HepG2 (cell line): ENCODE results near the gene FIBP. TPM values are rescaled to one million over a fixed set of nuclear protein-coding genes. Genes with fewer than 3 reads are reported as not detected.

ENCODE experiments used
- ARNT2 ChIP-seq: sonication (generic); formaldehyde crosslinking; IDR thresholded peaks from 2 replicates; pipeline ENCODE4 v1.8.0; 2022; ENCODE audit warnings: mild to moderate bottlenecking, low read depth, missing genetic modification reagents, moderate library complexity
- DDIT3 ChIP-seq: sonication (generic); formaldehyde crosslinking; IDR thresholded peaks from 2 replicates; pipeline ENCODE4 v1.4.0; 2020; ENCODE audit warnings: mild to moderate bottlenecking, missing genetic modification reagents
- IRF9 ChIP-seq: sonication (generic); formaldehyde crosslinking; IDR thresholded peaks from 2 replicates; pipeline ENCODE4 v1.8.0; 2022; ENCODE audit warnings: missing genetic modification reagents, mild to moderate bottlenecking, borderline replicate concordance
- NFIC ChIP-seq: IDR thresholded peaks from 2 replicates; pipeline ENCODE4 v1.6.1; 2012; ENCODE audit warnings: mild to moderate bottlenecking, low read length, inconsistent platforms
- NR2F6 ChIP-seq, 2 experiments: IDR thresholded peaks; 2 replicates each; pipeline ENCODE4 v1.6.1; 2016; ENCODE audit warnings: antibody characterized with exemption in 1 of 2, mild to moderate bottlenecking in 1 of 2
- PCBP2 ChIP-seq: fragments of 200-400 bp; formaldehyde crosslinking; optimal IDR thresholded peaks from 2 replicates; pipeline ENCODE3; 2018; ENCODE audit warnings: low read length, low read depth; ENCODE audit not compliant: poor library complexity, severe bottlenecking
- RBFOX2 ChIP-seq: fragments of 200-400 bp; formaldehyde crosslinking; IDR thresholded peaks from 2 replicates; pipeline ENCODE4 v1.6.1; 2017; ENCODE audit warnings: low read depth, mild to moderate bottlenecking, low read length
- TAF1 ChIP-seq: sonication (generic); formaldehyde crosslinking; IDR thresholded peaks from 2 replicates; pipeline ENCODE4 v1.4.0; 2020; ENCODE audit warnings: missing genetic modification reagents
- TFDP1 ChIP-seq: IDR thresholded peaks from 2 replicates; pipeline ENCODE4 v1.6.1; 2016; ENCODE audit warnings: missing compliant biosample characterization, missing genetic modification reagents, borderline replicate concordance
- U2AF1 ChIP-seq: fragments of 200-400 bp; formaldehyde crosslinking; optimal IDR thresholded peaks from 2 replicates; pipeline ENCODE3; 2017; ENCODE audit warnings: mild to moderate bottlenecking, low read depth, low read length
- UBTF ChIP-seq: sonication (generic); formaldehyde crosslinking; IDR thresholded peaks from 2 replicates; pipeline ENCODE4 v1.4.0; 2020; ENCODE audit warnings: mild to moderate bottlenecking, missing genetic modification reagents
- ZMYM2 ChIP-seq: sonication (generic); formaldehyde crosslinking; IDR thresholded peaks from 2 replicates; pipeline ENCODE4 v1.8.0; 2022; ENCODE audit warnings: mild to moderate bottlenecking, missing genetic modification reagents
- ZNF205 ChIP-seq: IDR thresholded peaks from 2 replicates; pipeline ENCODE4 v1.6.1; 2018; ENCODE audit warnings: missing biosample characterization, missing genetic modification reagents
- ZNF574 ChIP-seq: sonication (generic); formaldehyde crosslinking; IDR thresholded peaks from 2 replicates; pipeline ENCODE4 v1.4.0; 2020; ENCODE audit warnings: missing genetic modification reagents
- ZNF703 ChIP-seq: sonication (generic); formaldehyde crosslinking; IDR thresholded peaks from 2 replicates; pipeline ENCODE4 v1.5.1; 2020; ENCODE audit warnings: missing genetic modification reagents, mild to moderate bottlenecking, moderate library complexity, borderline replicate concordance
- ZNF800 ChIP-seq: sonication (generic); formaldehyde crosslinking; IDR thresholded peaks from 2 replicates; pipeline ENCODE4 v1.4.0; 2020; ENCODE audit warnings: missing genetic modification reagents
- polyA plus RNA-seq, 8 experiments: library from polyadenylated mRNA; depleted of rRNA in 3 of 8; stranded (reverse) in 7 of 8; unstranded in 1 of 8; fragments of >200 nt; fragmentation: Illumina TruSeq in 4 of 8; extraction: Trizol in 4 of 8; gene quantifications; 2 replicates each; pipeline versions ENCODE4 v1.2.1 to v1.2.3, GENCODE V29; 2011 to 2016; ENCODE audit warnings: low read depth in 4 of 8, missing spikeins in 1 of 8, mixed read lengths in 1 of 8; ENCODE audit not compliant: insufficient read depth in 1 of 8
- total RNA-seq, 5 experiments: library from RNA; depleted of rRNA; stranded (reverse); fragments of >200 nt; fragmentation: Illumina TruSeq; extraction: Trizol; gene quantifications; 2 replicates each; pipeline ENCODE4 v1.2.3, GENCODE V29; 2016; ENCODE audit warnings: low read depth in 1 of 5
- TF ChIP-seq, protein P1 (sequence below): sonication (generic); formaldehyde crosslinking; IDR thresholded peaks from 2 replicates; pipeline ENCODE4 v1.4.0; 2020; ENCODE audit warnings: mild to moderate bottlenecking, missing genetic modification reagents

Gene FIBP
- total and polyA plus RNA-seq, 2 of the 13 experiments (the other 11 are each of a cell fraction or from before 2014, with no cell fraction given), result 42.9 to 62.1 TPM

GRCh38 chr11:65891219-65892136 lies 3.2 kb upstream of the FIBP start (continued):
- 0 out of 2 replicates have a peak, but pooled peaks have one; percentile 38 for TF ChIP-seq ZMYM2 (CRISPR knock-in tag)
- no peak for TF ChIP-seq ARNT2
- TF ChIP-seq, protein P1, sequence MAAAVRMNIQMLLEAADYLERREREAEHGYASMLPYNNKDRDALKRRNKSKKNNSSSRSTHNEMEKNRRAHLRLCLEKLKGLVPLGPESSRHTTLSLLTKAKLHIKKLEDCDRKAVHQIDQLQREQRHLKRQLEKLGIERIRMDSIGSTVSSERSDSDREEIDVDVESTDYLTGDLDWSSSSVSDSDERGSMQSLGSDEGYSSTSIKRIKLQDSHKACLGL (CRISPR knock-in tag), result 0 out of 2 replicates have a peak, but pooled peaks have one; percentile 0
- peak; percentile 76 for TF ChIP-seq UBTF
- TF ChIP-seq TFDP1, result no peak
- no peak for TF ChIP-seq NFIC
- TF ChIP-seq DDIT3 (CRISPR knock-in tag), result no peak
- peak; percentile 16; the same call in 1 of the 2 replicates for TF ChIP-seq RBFOX2
- TF ChIP-seq IRF9 (CRISPR knock-in tag), result 0 out of 2 replicates have a peak, but pooled peaks have one; percentile 21
- peak; percentile 43; the same call in 1 of the 2 replicates for TF ChIP-seq ZNF574 (CRISPR knock-in tag)
- TF ChIP-seq NR2F6 (IDR thresholded peaks at IDR 0.05), result no peak
- TF ChIP-seq NR2F6 (CRISPR knock-in tag; IDR thresholded peaks at IDR 0.05), result 0 out of 2 replicates have a peak, but pooled peaks have one; percentile 25
- TF ChIP-seq ZNF800 (CRISPR knock-in tag), result no peak
- TF ChIP-seq ZNF205 (CRISPR knock-in tag), result peak; percentile 34
- TF ChIP-seq U2AF1, result peak; percentile 8
- 0 out of 2 replicates have a peak, but pooled peaks have one; percentile 17 for TF ChIP-seq ZNF703
- TF ChIP-seq PCBP2, result no peak
- no peak for TF ChIP-seq TAF1 (CRISPR knock-in tag)
